ENCODE data around the gene MIA2.

The MIA2 gene

GRCh38 chr14:39265806-39266524, 32.2 kb downstream of the MIA2 start:
- Histone ChIP-seq H3K27me3 (no peaks in the 10 kb centered on the region), H3K36me3 (peaks cover 0 to 11% (median 7%) of the 10 kb centered on the region in 11 experiments; a peak in 12 of 22 replicates), H3K27ac (peak overlapping the region; percentile 97 to 100 (median 99)), H3K9me3 (replicated peaks in 1 of 11) (peaks cover 4 to 21% (median 13%) of the 10 kb centered on the region in 11 experiments; a peak in 20 of 22 replicates), H3K9ac (peak overlapping the region; percentile 96 to 99 (median 98)), H3K4me3 (peak overlapping the region; percentile 65 to 86 (median 82)), H3K4me1 (peaks cover 28 to 36% (median 34%) of the 10 kb centered on the region in 10 experiments), H4K20me1 (peaks cover 0 to 20% (median 9%) of the 10 kb centered on the region in 11 experiments; a peak in 8 of 22 replicates), H3K4me2 (peak overlapping the region; percentile 84 to 97 (median 91))
- TF ChIP-seq Cebpa-rat (IDR thresholded peaks at IDR 0.05): no peak

- H3K4me2 ChIP-seq: peak overlapping the region; percentile 84 to 97 (median 91)
- H3K9me3 ChIP-seq (replicated peaks in 1 of 11): peaks cover 9 to 22% (median 18%) of the 10 kb centered on the region in 11 experiments
- peak overlapping the region; percentile 97 to 100 (median 99) for H3K27ac ChIP-seq
- H3K4me1 ChIP-seq: peaks cover 28 to 36% (median 34%) of the 10 kb centered on the region in 10 experiments
- peak overlapping the region; percentile 96 to 99 (median 98) for H3K9ac ChIP-seq
- H3K27me3 ChIP-seq: no peaks in the 10 kb centered on the region
- peak overlapping the region; percentile 65 to 86 (median 82) for H3K4me3 ChIP-seq
- H4K20me1 ChIP-seq: peaks cover 0 to 20% (median 9%) of the 10 kb centered on the region in 11 experiments; a peak in 8 of 22 replicates
- TF ChIP-seq Cebpa-rat (IDR thresholded peaks at IDR 0.05): no peak
- peaks cover 0 to 16% (median 13%) of the 10 kb centered on the region in 11 experiments; a peak in 18 of 22 replicates for H3K36me3 ChIP-seq
Measured at GRCh38 chr14:39266525-39266870, 32.8 kb downstream of the MIA2 start.

- H3K27ac ChIP-seq: peak overlapping the region; percentile 97 to 100 (median 99)
- H3K4me1 ChIP-seq: peaks cover 28 to 36% (median 34%) of the 10 kb centered on the region in 10 experiments
Measured at GRCh38 chr14:39266871-39267607, 33.3 kb downstream of the MIA2 start.

GRCh38 chr14:39267608-39268005, 33.9 kb downstream of the MIA2 start:
- Histone ChIP-seq H3K27me3 (no peaks in the 10 kb centered on the region), H3K9ac (peak overlapping the region; percentile 96 to 99 (median 98)), H3K27ac (peak overlapping the region; percentile 97 to 100 (median 99)), H4K20me1 (peaks cover 0 to 20% (median 9%) of the 10 kb centered on the region in 11 experiments; a peak in 8 of 22 replicates), H3K4me3 (peak overlapping the region; percentile 65 to 86 (median 82)), H3K36me3 (peaks cover 0 to 28% (median 23%) of the 10 kb centered on the region in 11 experiments; a peak in 21 of 22 replicates), H3K4me1 (peaks cover 28 to 36% (median 34%) of the 10 kb centered on the region in 10 experiments), H3K9me3 (replicated peaks in 1 of 11) (peaks cover 17 to 28% (median 25%) of the 10 kb centered on the region in 11 experiments), H3K4me2 (peak overlapping the region; percentile 84 to 97 (median 91))
- TF ChIP-seq Cebpa-rat (IDR thresholded peaks at IDR 0.05): no peak

More at GRCh38 chr14:39266871-39267607, 33.3 kb downstream of the MIA2 start:
- peak overlapping the region; percentile 84 to 97 (median 91) for H3K4me2 ChIP-seq
- H3K36me3 ChIP-seq: peaks cover 0 to 22% (median 17%) of the 10 kb centered on the region in 11 experiments; a peak in 20 of 22 replicates
- H3K4me3 ChIP-seq: peak overlapping the region; percentile 65 to 86 (median 82)
- H4K20me1 ChIP-seq: peaks cover 0 to 20% (median 9%) of the 10 kb centered on the region in 11 experiments; a peak in 8 of 22 replicates
- H3K9ac ChIP-seq: peak overlapping the region; percentile 96 to 99 (median 98)
- no peak for TF ChIP-seq Cebpa-rat (IDR thresholded peaks at IDR 0.05)
- H3K9me3 ChIP-seq (replicated peaks in 1 of 11): peaks cover 13 to 26% (median 22%) of the 10 kb centered on the region in 11 experiments
- no peaks in the 10 kb centered on the region for H3K27me3 ChIP-seq

- H3K4me2 ChIP-seq: peak overlapping the region; percentile 84 to 97 (median 91)
- peak overlapping the region in 5 of 11 experiments; percentile 98 to 99 (median 99); a peak in 9 of 22 replicates for H3K27ac ChIP-seq
- peak overlapping the region; percentile 65 to 86 (median 82) for H3K4me3 ChIP-seq
- peaks cover 0 to 20% (median 9%) of the 10 kb centered on the region in 11 experiments; a peak in 8 of 22 replicates for H4K20me1 ChIP-seq
- no peak for TF ChIP-seq Cebpa-rat (IDR thresholded peaks at IDR 0.05)
- peak overlapping the region; percentile 96 to 99 (median 98); a peak in 20 of 22 replicates for H3K9ac ChIP-seq
- peaks cover 24 to 36% (median 33%) of the 10 kb centered on the region in 11 experiments for H3K9me3 ChIP-seq (replicated peaks in 1 of 11)
- no peaks in the 10 kb centered on the region for H3K27me3 ChIP-seq
- peaks cover 0 to 35% (median 27%) of the 10 kb centered on the region in 11 experiments; a peak in 21 of 22 replicates for H3K36me3 ChIP-seq
- peaks cover 28 to 36% (median 34%) of the 10 kb centered on the region in 10 experiments for H3K4me1 ChIP-seq
Measured at GRCh38 chr14:39268393-39268792, 34.7 kb downstream of the MIA2 start.

- H3K4me2 ChIP-seq: no peak overlapping the region
- H4K20me1 ChIP-seq: peaks cover 0 to 45% (median 22%) of the 10 kb centered on the region in 11 experiments; a peak in 14 of 22 replicates
- no peak overlapping the region for H3K4me3 ChIP-seq
- no peak for TF ChIP-seq Cebpa-rat (IDR thresholded peaks at IDR 0.05)
- peaks cover 0 to 46% (median 29%) of the 10 kb centered on the region in 11 experiments; a peak in 21 of 22 replicates for H3K36me3 ChIP-seq
- peaks cover 24 to 45% (median 39%) of the 10 kb centered on the region in 11 experiments for H3K9me3 ChIP-seq (replicated peaks in 1 of 11)
- peaks cover 17 to 20% (median 18%) of the 10 kb centered on the region in 10 experiments for H3K4me1 ChIP-seq
- H3K9ac ChIP-seq: no peak overlapping the region
- no peaks in the 10 kb centered on the region for H3K27me3 ChIP-seq
- H3K27ac ChIP-seq: no peak overlapping the region
Measured at GRCh38 chr14:39272918-39273317, 39.2 kb downstream of the MIA2 start.

GRCh38 chr14:39275395-39275794, 41.7 kb downstream of the MIA2 start:
- H3K4me1 ChIP-seq: no peaks in the 10 kb centered on the region
- H3K4me3 ChIP-seq: no peak overlapping the region
- peaks cover 17 to 65% (median 46%) of the 10 kb centered on the region in 11 experiments for H3K36me3 ChIP-seq
- H3K9me3 ChIP-seq (replicated peaks in 1 of 11): peaks cover 24 to 43% (median 37%) of the 10 kb centered on the region in 11 experiments
- H3K4me2 ChIP-seq: no peak overlapping the region
- no peak for TF ChIP-seq Cebpa-rat (IDR thresholded peaks at IDR 0.05)
- H3K27ac ChIP-seq: no peak overlapping the region
- no peaks in the 10 kb centered on the region for H3K27me3 ChIP-seq
- peaks cover 0 to 29% (median 14%) of the 10 kb centered on the region in 11 experiments; a peak in 13 of 22 replicates for H4K20me1 ChIP-seq
- H3K9ac ChIP-seq: no peak overlapping the region

- H3K4me3 ChIP-seq: no peak overlapping the region
- H3K9ac ChIP-seq: no peak overlapping the region
- H4K20me1 ChIP-seq: peaks cover 0 to 29% (median 14%) of the 10 kb centered on the region in 11 experiments; a peak in 12 of 22 replicates
- no peak overlapping the region for H3K27ac ChIP-seq
- no peaks in the 10 kb centered on the region for H3K27me3 ChIP-seq
- no peak for TF ChIP-seq Cebpa-rat (IDR thresholded peaks at IDR 0.05)
- no peak overlapping the region for H3K4me2 ChIP-seq
- no peaks in the 10 kb centered on the region for H3K4me1 ChIP-seq
- H3K36me3 ChIP-seq: peaks cover 23 to 65% (median 48%) of the 10 kb centered on the region in 11 experiments
- H3K9me3 ChIP-seq (replicated peaks in 1 of 11): peaks cover 23 to 37% (median 31%) of the 10 kb centered on the region in 11 experiments
Measured at GRCh38 chr14:39276005-39276404, 42.3 kb downstream of the MIA2 start.
